PC-3 (cell line): ENCODE results near the gene STAC3. TPM values are rescaled to one million over a fixed set of nuclear protein-coding genes. Genes with fewer than 3 reads are reported as not detected.

Source experiments
- ATAC-seq: fragments of 200-7000 bp; cut with Tn5 transposase; 2 replicates; pipeline ENCODE4 v1.9.1; 2020; ENCODE audit warnings: mild to moderate bottlenecking, moderate library complexity
- BruUV-seq: library from RNA; stranded (reverse); fragments of 400-500 nt; replicated peaks from 2 replicates; lab custom pipeline; 2021; lab: Mats Ljungman, UMichigan
- CTCF ChIA-PET: fragments of 300-600 bp; sonication (Branson Sonifier 250); formaldehyde crosslinking; loops from one replicate; lab custom pipeline; 2022; ENCODE audit warnings: antibody characterized with exemption; lab: Charles Lee
- POLR2A ChIA-PET: fragments of 300-600 bp; sonication (Branson Sonifier 250); formaldehyde crosslinking; loops from one replicate; lab custom pipeline; 2022; ENCODE audit warnings: antibody characterized with exemption; ENCODE audit not compliant: unreplicated experiment; lab: Charles Lee
- DNase-seq: peaks from one replicate; pipeline ENCODE4 v3.0.0-alpha.2; 2015
- H2AFZ ChIP-seq: fragments of 300-600 bp; sonication (generic); 2 replicates; pipeline ENCODE4 v1.6.0; 2016; ENCODE audit warnings: antibody characterized with exemption, low read length
- H3F3A ChIP-seq: fragments of 300-600 bp; sonication (generic); one replicate; pipeline ENCODE4 v1.6.0; 2017; ENCODE audit warnings: antibody characterized with exemption, low read length, control low read depth, mild to moderate bottlenecking; ENCODE audit not compliant: unreplicated experiment
- H3K27ac ChIP-seq: fragments of 300-600 bp; sonication (generic); 2 replicates; pipeline ENCODE4 v1.5.1; 2016; ENCODE audit warnings: mild to moderate bottlenecking, low read length
- H3K27me3 ChIP-seq: fragments of 300-600 bp; sonication (generic); 2 replicates; pipeline ENCODE4 v1.6.1; 2016; ENCODE audit warnings: low read length, mixed read lengths
- H3K36me3 ChIP-seq: fragments of 300-600 bp; sonication (generic); 2 replicates; pipeline ENCODE4 v1.6.1; 2016; ENCODE audit warnings: low read depth, mixed run types, low read length, mixed read lengths
- H3K4me1 ChIP-seq: fragments of 300-600 bp; sonication (generic); 2 replicates; pipeline ENCODE4 v1.5.1; 2016; ENCODE audit warnings: low read length; ENCODE audit not compliant: insufficient read depth
- H3K4me2 ChIP-seq: fragments of 300-600 bp; sonication (generic); 2 replicates; pipeline ENCODE4 v1.6.0; 2016; ENCODE audit warnings: low read length
- H3K4me3 ChIP-seq: fragments of 300-600 bp; sonication (generic); 2 replicates; pipeline ENCODE4 v1.5.1; 2016; ENCODE audit warnings: mild to moderate bottlenecking, low read length, mixed read lengths
- H3K79me2 ChIP-seq: fragments of 300-600 bp; sonication (generic); 2 replicates; pipeline ENCODE4 v1.6.1; 2017; ENCODE audit warnings: low read length, mixed read lengths
- H3K9ac ChIP-seq: fragments of 300-600 bp; sonication (generic); 2 replicates; pipeline ENCODE4 v1.6.0; 2016; ENCODE audit warnings: mild to moderate bottlenecking, low read length
- H3K9me2 ChIP-seq: fragments of 300-600 bp; sonication (generic); replicated peaks from 2 replicates; pipeline ENCODE4 v1.6.1; 2016; ENCODE audit warnings: mixed run types, low read length, mixed read lengths
- H3K9me3 ChIP-seq: fragments of 300-600 bp; sonication (generic); 2 replicates; pipeline ENCODE4 v1.6.1; 2016; ENCODE audit warnings: low read length, mixed read lengths
- H4K20me1 ChIP-seq: fragments of 300-600 bp; sonication (generic); 2 replicates; pipeline ENCODE4 v1.6.1; 2016; ENCODE audit warnings: low read length, mixed read lengths
- EZH2 ChIP-seq: fragments of 300-600 bp; sonication (generic); IDR thresholded peaks from one replicate; pipeline ENCODE4 v1.6.1; 2017; ENCODE audit warnings: antibody characterized with exemption, mild to moderate bottlenecking, low read length; ENCODE audit not compliant: unreplicated experiment
- EZH2phosphoT487 ChIP-seq: fragments of 300-600 bp; sonication (generic); IDR thresholded peaks from 2 replicates; pipeline ENCODE4 v1.6.1; 2018; ENCODE audit warnings: mild to moderate bottlenecking, antibody characterized with exemption, low read length, borderline replicate concordance
- intact Hi-C: fragments of 100-400 bp; cut with micrococcal nuclease; formaldehyde crosslinking; loops from 2 replicates; pipeline ENCODE4 v1.9.0; 2023
- total RNA-seq: library from RNA; depleted of rRNA; stranded (reverse); fragments of >200 nt; gene quantifications from 2 replicates; pipeline ENCODE4 v1.2.3, GENCODE V29; 2014
- TF ChIP-seq, protein P1 (sequence below): fragments of 300-600 bp; sonication (generic); conservative IDR thresholded peaks from 2 replicates; pipeline ENCODE4 v1.5.1; 2017; ENCODE audit warnings: antibody characterized with exemption, low read depth, mild to moderate bottlenecking, low read length

STAC3 gene
- total RNA-seq, 1 experiment from 2014 or later, result 1.8 TPM

DNA sequence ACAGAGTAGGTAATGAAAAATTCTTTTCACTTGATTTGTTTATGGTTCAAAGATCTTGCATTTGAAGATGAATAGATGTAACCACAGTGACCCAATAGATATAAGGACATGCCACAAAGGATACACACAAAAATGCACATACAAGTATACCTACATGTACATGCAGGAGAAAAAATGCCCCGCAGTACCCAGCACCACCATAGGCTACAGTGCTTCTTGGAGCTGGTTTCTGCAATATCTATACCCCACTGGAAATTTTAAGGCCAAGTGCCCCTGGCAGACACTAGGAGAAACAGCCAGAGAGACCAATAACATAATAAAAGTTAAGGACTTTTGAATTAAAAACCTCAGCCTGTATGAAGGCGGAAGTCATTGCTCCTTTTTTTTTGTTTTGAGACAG, 12.1 kb upstream of the STAC3 start:
- 0 out of 2 replicates have a peak, but pooled peaks cover 6% of the 10 kb centered on the region for H3K36me3 ChIP-seq

DNA sequence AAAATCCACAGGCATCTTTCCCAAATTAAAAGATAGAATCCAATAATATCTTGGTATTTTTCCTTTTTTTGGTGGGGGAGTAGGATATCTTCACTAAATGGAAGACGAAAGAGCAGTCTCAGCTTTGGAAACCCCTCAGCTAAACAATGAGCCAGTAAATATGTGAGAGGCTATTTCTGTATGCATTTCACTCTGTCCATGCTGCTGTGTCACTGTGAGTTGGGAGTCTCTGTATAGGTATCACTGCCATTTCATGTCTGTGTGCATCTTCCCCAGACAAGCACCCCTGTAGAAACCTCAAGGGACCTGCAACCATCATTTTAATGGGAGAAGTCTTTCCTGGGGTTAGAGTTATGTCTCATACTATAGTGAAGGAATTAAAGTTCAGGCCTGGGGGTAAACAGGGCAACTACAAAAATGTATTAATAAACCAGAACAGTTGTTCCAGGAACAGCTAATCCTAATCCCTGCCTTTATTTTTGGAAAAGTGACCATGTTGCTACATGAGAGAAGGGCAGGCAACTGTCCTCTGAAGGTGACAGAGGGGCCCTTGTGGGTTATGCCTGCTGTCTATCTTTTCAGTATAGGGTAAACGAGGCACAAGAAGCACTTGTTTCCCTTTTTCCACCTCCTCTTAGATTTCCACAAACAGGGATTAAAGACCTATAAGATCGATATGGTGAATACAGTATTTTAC, 11.3 kb upstream of the STAC3 start:
- Histone ChIP-seq H4K20me1 (no peaks in the 10 kb centered on the region), H3K4me3 (no peak overlapping the region), H2AFZ (no peak overlapping the region), H3K79me2 (no peaks in the 10 kb centered on the region), H3F3A (no peaks in the 10 kb centered on the region), H3K9me2 (no peaks in the 10 kb centered on the region), H3K36me3 (0 out of 2 replicates have a peak, but pooled peaks cover 6% of the 10 kb centered on the region), H3K4me1 (no peaks in the 10 kb centered on the region), H3K9me3 (no peaks in the 10 kb centered on the region), H3K27ac (no peak overlapping the region), H3K27me3 (no peaks in the 10 kb centered on the region), H3K4me2 (no peak overlapping the region), H3K9ac (no peak overlapping the region)
- no TSS peak for BruUV-seq
- no peak for ATAC-seq
- no peak for DNase-seq
- intact Hi-C loops, result no loop called here
- TF ChIP-seq EZH2 (no peak), EZH2phosphoT487 (no peak)
- TF ChIP-seq, protein P1, sequence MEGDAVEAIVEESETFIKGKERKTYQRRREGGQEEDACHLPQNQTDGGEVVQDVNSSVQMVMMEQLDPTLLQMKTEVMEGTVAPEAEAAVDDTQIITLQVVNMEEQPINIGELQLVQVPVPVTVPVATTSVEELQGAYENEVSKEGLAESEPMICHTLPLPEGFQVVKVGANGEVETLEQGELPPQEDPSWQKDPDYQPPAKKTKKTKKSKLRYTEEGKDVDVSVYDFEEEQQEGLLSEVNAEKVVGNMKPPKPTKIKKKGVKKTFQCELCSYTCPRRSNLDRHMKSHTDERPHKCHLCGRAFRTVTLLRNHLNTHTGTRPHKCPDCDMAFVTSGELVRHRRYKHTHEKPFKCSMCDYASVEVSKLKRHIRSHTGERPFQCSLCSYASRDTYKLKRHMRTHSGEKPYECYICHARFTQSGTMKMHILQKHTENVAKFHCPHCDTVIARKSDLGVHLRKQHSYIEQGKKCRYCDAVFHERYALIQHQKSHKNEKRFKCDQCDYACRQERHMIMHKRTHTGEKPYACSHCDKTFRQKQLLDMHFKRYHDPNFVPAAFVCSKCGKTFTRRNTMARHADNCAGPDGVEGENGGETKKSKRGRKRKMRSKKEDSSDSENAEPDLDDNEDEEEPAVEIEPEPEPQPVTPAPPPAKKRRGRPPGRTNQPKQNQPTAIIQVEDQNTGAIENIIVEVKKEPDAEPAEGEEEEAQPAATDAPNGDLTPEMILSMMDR, result no peak
- ChIA-PET CTCF (no interaction called here), POLR2A (no interaction called here)

More for the DNA sequence above, 12.1 kb upstream of the STAC3 start:
- ChIA-PET POLR2A (no interaction called here), CTCF (no interaction called here)
- DNase-seq, result no peak
- Histone ChIP-seq H3K4me3 (no peak overlapping the region), H3K4me1 (no peaks in the 10 kb centered on the region), H3K79me2 (no peaks in the 10 kb centered on the region), H3K9ac (no peak overlapping the region), H2AFZ (no peak overlapping the region), H3K9me2 (no peaks in the 10 kb centered on the region), H3K4me2 (no peak overlapping the region), H4K20me1 (no peaks in the 10 kb centered on the region), H3K27ac (no peak overlapping the region), H3F3A (no peaks in the 10 kb centered on the region), H3K9me3 (no peaks in the 10 kb centered on the region), H3K27me3 (no peaks in the 10 kb centered on the region)
- ATAC-seq, result no peak
- intact Hi-C loops, result loop anchor here (1.0 kb wide), 1 partner anchor 190 kb away; no protein-coding TSS in a partner anchor
- TF ChIP-seq, protein P1, result no peak
- BruUV-seq, result no TSS peak

DNA sequence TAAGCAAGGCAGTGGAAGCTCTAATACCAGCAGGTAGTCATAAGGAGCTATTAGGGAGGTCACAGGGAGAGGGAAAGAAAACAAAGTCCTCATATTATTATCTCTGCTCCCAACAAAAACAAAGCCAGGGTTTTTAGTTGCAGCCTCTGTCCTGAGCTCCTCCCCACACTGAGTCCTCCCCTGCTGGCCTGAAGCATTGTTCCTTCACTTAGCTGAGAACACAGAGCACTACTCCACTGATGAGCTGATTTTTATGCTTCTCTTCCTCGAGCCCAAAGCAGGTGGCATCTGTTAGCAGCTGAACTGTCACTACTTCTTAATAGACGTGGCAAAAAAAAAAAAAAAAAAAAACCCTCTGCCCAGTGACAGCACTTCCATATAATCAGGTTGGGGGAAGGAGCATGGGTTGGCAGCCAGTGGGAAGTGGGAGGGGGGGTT, 10.5 kb upstream of the STAC3 start:
- no peak for ATAC-seq
- no peak overlapping the region for H3K27ac ChIP-seq
- H3K36me3 ChIP-seq, result peaks cover 6% of the 10 kb centered on the region; the same call in 1 of the 2 replicates
- H3K9me3 ChIP-seq, result no peaks in the 10 kb centered on the region
- no peaks in the 10 kb centered on the region for H3K4me1 ChIP-seq
- BruUV-seq, result no TSS peak
- no peaks in the 10 kb centered on the region for H3K79me2 ChIP-seq
- no peak overlapping the region for H3K4me3 ChIP-seq
- no peak for DNase-seq
- no peak overlapping the region for H3K4me2 ChIP-seq
- ChIA-PET POLR2A (no interaction called here), CTCF (no interaction called here)
- no peaks in the 10 kb centered on the region for H3F3A ChIP-seq
- intact Hi-C loops, result no loop called here
- TF ChIP-seq EZH2phosphoT487 (no peak), EZH2 (no peak)
- TF ChIP-seq, protein P1, result no peak
- H3K9ac ChIP-seq, result no peak overlapping the region
- no peaks in the 10 kb centered on the region for H4K20me1 ChIP-seq
- H2AFZ ChIP-seq, result no peak overlapping the region
- no peaks in the 10 kb centered on the region for H3K27me3 ChIP-seq
- H3K9me2 ChIP-seq, result no peaks in the 10 kb centered on the region
